HG02943 (cell line): ENCODE data around the gene XXYLT1.

ENCODE experiments used
- ATAC-seq: cut with Tn5 transposase; IDR thresholded peaks from one replicate; pipeline ENCODE4 v1.9.1; 2021; ENCODE audit warnings: mild to moderate bottlenecking, low read depth, moderate library complexity; ENCODE audit not compliant: unreplicated experiment

The XXYLT1 gene

DNA sequence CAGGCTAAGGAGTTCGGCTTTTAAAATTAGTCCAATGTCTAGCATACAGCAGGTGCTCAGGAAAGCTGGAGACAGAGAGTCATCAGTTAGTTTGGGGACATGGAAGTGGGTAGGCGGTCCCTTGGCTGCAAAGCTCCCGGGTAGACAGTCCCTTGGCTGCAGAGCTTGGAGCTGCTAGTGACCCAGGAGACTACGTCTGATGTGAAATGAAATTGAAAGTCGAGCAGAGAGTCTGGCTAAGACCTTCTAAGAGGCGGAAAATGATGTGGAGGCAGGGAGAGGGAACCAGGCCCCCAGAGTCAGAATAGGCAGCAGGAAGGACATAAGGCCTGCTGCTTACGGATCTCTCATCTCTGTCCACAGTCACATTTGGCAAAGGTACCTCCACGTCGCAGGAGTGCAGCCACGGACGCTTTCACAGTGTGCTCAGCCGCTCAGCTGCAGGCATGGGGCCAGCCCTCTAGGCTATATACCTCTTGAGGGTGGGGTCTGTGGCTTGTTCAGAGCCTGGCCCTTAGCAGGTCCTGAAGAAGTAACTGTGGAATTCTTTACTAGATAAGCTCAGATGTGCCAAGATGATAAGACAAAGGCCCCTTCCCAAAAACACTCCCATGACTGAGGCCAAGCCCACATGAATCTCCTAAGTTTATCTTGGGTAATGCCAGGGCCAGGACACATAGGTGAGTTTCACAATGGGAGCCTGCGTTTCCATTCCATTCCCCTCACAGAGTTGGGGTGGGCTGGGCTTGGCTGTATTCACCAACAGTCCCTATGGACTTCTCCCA, 131.7 kb downstream of the XXYLT1 start:
- ATAC-seq: no peak

DNA sequence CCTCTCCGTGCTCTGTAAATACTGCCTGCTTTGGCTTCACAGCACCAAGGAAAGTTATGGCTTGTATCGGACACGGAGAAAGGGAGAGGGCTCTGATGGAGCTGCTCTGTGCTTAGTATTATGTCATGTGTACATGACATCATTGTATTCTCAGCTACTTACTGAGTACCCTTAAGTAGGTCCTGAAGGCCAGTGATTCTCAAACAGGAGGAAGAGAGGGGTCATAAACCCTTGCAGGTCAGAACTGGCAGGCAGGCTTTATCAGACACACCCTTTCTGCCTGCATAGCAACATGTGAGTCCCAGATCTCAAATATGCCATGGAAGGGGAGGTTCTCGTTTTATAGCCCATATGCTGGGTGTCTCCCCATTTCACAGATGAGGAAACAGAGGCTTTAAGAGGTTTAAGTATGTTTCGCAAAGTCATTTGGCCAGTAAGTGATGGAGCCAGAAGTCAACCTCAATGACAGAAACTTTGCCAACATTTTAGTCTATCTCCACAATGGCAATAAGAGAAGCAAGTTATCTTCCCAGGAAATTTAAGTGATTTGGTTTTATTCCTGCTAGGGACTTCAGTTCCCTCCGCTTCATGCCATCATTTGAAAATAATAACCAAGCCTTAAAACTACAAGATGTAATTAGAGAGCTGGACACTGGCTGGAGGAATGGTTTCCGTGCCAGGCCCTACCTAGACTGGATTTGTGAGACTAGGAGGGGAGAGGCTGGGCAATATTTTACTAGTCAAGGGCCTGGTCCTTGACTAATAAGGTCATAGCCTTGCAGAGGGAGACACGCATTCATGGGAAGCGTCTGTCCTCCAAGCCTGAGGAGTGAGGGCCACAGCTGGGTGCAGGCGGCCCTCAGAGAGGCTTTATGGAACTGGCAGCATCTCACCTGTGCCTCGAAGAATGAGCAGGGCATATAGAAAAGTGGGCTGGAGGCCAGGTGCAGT, 133.0 kb downstream of the XXYLT1 start:
- ATAC-seq: no peak

DNA sequence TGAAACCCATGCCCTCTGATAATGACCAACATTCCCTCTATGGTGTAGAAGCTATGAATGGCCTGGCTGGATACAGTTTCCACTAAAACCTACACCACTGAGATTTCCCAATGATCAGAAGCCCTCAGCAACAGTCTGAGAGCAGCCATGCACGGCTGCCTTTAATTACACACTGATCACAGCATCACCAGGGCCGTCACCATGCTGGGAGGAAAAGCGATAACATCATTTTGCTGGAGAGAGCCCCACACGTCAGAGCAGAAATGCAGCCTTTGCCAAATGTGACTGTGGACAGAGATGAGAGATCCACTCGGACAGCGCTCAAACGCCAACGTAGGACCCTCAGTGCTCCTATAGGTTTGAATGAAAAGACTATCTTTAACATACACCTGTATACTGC, 135.0 kb downstream of the XXYLT1 start:
- no peak for ATAC-seq

DNA sequence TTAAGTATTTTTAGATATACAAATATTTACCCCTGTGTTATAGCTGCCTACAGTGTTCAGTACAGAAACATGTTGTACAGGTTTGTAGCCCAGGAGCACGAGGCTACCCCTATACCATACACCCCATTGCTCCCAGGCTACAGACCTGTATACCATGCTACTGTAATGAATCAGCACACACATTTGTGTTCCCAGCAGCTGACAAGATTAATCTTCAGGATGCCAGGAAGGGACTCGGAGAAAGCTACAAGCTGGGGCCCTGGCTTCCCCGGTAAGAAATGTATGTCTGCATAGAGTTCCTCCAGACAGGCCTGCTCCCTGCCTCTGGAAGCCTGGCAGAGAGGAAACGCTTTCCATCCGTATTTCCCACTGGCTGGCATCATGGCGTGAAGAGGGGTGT, 136.5 kb downstream of the XXYLT1 start:
- ATAC-seq: no peak

DNA sequence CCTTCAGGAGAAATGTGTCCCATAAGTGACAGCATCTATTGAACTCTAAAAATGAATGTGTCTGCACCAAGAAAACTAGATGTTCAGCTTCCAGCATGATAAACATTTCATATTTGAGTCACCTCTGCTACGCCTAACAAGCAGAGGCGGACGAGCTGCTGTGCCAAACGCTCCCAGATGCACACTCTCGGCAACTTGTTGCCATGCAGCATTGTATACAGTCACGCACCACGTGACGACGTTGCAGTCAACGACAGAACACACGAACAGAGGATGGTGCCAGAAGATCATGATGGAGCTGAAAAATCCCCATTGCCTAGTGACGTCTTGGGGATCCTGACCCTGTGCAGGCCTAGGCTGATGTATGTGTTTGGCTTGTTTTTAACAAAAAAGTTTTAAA, 137.5 kb downstream of the XXYLT1 start:
- no peak for ATAC-seq

DNA sequence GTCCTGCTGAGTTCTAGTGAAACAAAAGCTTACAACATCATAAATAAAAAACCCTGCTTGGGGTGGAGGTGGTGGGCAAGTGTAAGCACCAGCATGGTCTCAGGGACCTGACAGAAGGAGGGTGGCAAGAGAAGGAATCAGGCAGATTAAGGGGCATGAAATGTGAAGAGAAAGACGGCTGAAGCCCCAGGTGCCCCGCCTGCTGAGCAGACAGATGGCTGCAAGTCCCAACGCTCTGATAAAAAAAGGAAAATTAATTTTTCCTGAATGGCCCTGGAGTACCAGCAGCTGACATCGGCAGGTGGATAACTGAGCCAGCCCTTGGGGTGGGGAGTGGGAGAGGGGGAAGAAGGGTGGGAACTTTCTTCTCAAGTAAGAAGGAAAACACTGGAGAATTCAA, 137.9 kb downstream of the XXYLT1 start:
- ATAC-seq: no peak

DNA sequence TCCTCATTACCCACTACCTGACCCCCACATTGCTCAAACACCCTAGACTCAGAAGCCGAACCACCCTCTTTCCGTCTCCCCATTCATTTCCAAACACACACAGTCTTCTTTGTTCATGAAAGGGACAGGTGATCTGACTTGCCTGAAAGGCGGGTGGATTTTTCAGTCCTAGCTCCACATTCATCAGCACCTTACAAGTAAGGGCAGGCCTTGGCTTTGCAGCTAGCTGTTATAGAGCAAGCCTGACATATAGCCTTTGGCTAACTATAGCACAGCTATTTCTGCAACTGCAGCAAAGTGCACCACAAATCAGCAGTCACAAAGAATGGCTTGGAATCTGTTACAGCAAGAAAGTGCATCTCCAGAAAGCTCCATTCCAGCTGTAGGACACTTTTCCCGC, 139.8 kb downstream of the XXYLT1 start:
- ATAC-seq: no peak

DNA sequence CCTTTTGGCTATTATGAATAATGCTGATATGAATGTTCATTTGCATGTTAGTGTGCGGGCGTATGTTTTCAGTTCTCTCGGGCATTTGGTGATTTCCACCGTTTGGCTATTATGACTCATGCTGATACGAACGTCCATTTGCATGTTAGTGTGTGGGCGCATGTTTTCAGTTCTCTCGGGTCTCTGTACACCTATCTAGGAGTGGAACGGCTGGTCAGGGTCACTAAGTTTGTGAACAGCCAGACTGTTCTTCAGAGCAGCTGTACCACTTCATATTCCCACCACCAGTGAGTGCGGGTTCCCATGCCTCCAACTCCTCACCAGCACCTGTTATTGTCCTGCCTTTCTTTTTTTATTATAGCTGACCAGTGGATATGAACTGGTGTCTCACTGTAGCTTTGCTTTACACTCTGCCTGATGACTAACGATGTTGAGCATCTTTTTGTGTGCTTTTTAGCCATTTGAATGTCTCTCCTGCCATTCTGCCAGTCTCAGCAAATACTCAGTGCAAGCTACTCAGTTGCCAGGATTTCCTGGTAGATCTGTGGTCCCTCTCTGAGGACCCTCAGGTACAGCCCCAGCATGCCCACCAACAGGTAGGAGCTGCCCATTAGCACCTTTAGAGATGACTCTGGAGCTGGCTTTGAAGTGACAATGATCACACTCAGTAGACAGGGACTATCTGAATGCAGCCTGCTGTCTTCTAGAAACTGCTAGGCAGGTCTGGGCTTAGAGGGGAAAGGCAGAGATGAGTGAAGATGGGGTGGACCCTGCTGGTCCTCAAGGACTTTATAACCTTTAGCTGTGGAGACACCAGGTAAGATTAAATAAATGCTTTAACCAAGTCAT, 141.1 kb downstream of the XXYLT1 start:
- ATAC-seq: peak; percentile 82

DNA sequence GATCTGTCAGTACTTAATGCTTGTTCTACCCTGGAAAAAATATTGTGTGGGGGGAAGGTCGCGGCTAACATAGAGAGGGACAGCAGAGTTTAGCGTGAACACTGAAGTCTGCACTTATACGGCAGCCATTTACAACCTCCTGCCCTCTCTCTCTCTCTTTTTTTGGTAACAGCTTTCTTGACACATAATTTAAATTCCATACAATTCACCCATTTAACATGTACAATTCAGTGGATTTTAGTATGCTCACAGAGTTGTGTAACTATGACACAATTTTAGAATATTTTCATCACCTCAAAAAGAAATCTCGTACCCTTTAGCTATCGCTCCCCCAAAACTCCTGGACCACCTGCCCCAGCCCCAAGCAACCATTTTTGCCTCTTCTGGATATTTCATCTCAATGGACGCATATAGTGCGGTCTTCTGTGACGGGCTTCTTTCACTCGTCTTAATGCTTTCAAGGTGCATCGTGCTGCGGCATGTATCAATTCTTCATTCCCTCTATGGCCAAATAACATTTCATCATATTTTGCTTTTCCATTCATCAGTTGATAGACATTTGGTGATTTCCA, 141.8 kb downstream of the XXYLT1 start:
- ATAC-seq: peak; percentile 20

DNA sequence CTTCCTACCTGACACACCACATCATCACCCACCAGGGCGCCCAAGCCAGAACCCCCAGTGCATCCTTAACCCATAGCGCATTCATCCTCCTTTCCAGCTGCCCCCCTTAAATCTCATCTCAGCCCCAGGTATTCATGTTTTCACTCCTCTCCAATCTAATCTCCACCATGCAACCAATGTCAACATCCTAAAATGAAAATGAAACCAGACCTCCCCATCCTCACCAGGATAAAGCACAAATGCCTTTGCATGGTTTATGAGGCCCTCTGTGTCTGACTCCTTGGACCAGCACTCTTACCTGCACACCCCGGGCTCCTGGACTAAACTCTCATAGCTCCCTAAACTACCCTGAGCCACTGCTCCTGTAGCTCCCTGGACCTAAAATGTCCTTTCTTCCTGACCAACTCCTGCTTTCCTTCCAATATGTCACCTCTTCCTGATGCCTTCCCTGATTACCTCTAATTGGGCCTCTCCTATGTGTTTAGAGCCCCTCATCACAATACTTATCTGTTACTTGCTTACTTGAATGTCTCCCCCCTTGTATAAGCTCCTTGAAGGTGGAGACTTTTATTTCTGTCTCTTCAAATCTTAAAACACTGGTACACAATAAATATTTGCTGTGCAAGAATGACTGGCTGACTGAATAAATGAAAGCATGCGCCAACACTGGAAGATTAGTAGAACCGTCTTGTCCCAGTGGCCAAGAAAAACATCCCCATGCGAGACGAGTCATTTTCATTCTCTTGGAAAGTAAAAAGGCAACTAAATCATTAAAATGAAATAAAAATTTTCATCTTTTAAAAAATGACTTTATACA, 142.5 kb downstream of the XXYLT1 start:
- ATAC-seq: no peak

DNA sequence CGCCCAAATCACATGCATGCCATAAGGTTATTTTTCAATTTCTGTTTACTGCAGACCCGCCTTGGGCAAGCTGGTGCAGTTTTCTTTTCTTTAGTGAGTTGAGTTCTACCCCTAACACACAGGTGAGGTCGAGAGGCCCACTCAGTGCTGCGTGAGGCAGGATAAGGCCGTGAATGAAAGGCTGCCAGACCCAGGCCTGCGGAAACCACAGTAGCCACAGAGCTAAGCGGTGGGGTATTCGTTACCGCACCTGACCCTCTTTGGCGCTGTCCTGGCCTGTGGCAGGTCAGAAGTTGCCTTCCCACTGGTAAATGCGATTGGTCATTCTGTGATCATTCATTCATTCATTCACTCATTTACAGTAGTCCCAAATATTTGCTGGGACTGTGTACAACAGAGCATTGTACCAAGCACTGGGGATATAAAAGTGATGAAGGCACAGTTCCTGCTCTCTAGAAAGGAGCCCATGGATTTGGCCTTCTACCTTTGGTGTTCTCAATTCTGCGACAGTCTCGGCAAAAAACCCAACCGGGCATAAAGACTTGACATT, 144.8 kb downstream of the XXYLT1 start:
- ATAC-seq: no peak

DNA sequence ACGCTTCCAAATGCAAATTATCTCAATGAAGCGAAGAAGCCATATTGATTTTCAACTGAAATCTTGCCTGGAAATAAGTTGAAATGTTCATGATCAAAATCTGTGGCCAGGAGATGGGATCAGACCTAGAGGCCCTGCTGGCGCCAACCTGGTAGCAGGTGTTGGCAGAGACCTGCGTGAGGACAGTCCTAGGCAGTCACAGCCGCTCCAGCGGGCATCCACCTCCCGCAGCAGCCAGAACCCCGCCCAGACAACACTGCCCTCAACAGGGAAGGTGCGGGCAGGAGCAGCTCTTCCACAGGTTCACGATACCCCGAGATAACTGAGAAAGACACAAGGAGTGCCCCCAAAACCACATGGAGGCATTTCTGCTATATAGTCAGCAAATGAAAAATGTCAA, 145.3 kb downstream of the XXYLT1 start:
- no peak for ATAC-seq

DNA sequence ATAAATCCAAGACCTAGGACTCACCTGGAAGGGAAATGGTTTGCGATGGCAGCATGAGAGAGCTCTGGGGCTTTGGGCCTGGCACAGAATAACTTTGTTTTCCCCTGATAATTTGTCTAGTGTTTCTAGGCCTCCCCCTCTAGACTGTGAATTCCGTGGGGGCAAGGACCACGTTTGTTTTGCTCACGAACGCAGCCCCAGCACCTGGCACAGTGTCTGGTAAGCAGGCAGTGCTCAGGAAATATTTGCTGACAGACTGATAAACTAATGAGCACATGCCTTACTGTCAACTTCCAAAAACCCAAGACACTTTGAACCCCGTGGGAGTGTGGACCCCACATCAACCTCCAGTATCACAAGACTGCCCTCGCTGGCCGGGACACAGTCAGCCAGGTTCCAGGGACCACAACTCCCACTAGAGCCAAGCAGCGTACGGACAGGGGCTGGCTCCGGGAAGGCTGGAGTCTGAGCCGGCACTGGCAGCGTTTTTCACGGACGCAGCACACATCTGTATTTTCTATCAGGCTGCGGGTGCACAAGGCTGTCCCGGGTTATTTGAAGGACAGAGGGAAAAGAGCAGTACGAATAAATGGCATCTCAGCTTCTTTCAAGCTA, 146.5 kb downstream of the XXYLT1 start:
- ATAC-seq: no peak

DNA sequence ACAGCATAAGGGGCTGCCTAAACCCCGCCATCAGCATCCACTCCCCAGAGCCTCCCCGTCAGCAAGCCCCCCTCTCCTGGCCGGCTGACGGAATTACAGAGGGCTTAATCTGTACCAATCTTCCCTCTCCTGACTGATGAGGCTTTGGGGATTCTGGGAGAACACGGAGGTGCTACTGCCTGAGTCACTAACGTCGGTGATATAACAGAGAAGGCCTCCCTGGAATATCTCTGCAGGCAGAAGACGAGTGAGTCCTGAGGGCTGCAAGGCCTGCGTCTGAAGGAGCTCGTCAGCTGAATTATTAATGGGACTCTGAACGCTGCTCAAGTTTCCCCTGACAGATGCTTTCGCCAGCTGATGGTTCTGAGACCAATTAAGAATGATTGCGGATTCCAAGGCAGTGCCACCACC, 147.7 kb downstream of the XXYLT1 start:
- no peak for ATAC-seq

DNA sequence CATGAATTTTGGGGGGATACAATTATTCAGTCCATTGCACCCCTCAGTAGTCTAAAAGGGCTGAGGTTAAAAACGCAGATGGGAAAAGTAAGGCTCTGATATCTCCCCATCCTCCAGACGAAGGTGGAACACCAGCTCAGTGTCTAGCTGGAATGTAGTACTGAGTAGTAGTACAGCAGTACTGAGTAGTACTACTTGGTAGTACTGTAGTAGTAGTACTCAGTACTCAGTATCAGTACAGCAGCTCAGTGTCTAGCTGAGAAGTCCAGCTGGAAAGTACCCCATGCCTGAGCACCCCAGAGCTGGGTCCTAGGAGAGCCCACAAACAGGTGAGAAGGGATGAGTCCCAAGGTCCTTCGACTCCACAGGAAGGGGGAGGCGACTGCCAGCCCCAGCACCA, 148.7 kb downstream of the XXYLT1 start:
- ATAC-seq: no peak

DNA sequence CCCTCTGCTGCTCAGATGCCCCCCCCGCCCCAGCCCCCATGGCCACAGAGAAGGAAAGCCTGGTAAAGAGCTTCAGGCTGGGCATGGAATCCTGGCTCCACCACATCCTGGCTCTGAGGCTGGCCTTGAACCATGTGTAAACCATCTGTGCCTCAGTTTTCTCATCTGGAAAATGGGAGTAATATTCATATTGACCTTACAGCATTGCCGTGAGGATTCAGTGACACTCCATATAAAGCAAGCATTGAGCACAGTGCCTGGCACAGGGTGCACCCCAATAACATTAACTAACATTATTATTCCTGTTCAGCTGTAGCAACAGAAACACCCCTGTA, 150.7 kb downstream of the XXYLT1 start:
- ATAC-seq: no peak

DNA sequence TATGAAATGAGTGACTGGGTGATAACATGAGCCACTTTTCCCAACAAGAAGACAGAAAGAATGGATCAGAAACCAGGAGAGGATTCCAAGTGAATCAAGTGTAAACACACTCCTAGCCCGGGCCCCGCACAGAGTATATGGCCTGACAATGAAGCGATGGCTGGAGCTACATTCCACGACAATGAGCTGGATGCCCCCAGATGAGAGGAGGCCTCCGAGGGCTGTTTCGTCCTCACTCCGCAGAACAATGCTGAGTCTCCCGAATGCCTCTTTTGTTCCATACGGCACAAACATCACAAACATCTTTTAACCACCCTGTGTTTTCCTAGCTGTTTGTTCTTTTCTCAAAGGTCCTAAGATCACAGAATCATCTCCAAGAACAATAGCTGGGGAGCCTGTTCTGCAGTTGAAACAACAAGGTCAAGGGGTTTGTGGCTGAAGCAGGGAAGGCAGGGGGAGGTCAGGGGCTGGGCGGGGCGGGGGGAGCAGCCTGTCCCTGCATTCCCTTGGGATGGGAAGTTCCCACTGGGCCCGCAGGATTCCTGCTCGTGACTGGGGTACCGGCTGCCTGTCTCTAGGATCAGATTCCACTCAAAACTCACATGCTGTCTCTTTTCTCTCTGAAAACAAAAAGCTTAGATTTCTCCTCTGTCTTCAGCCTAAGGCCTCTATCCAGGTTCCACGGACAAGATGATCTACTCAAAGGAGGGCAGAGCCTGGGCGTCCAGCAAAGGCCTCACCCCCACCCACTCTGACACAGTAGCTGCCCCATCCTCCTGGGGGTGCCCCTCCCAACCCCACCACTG, 151.3 kb downstream of the XXYLT1 start:
- no peak for ATAC-seq

DNA sequence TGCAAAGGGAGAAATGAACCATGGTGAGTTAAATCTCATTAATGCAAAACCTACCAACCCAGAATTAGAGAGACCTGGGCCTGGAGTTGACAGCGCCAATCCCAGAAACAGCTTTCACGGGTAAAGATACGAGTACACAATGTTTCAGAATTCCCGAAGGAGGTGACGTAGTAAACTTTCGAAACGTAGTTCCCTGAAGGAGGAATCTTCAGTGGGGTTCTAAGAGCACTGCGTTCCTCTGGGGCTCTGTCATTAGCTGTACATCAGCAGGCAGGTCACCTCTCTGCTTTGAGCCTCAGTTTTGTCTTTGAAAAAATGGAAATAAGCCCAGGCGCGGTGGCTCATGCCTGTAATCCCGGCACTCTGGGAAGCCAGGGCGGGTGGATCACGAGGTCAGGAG, 152.3 kb downstream of the XXYLT1 start:
- ATAC-seq: no peak
